GM12874 (cell line): ENCODE results near the gene LDHA.

ENCODE experiments used
- CTCF ChIP-seq: IDR thresholded peaks from 2 replicates; pipeline ENCODE4 v1.5.1; 2011; ENCODE audit warnings: low read depth, mild to moderate bottlenecking, control low read depth, low read length, moderate library complexity; ENCODE audit not compliant: insufficient read depth

LDHA gene

GRCh38 chr11:18420067-18420466 lies 25.7 kb downstream of the LDHA start:
- no peak for TF ChIP-seq CTCF

DNA sequence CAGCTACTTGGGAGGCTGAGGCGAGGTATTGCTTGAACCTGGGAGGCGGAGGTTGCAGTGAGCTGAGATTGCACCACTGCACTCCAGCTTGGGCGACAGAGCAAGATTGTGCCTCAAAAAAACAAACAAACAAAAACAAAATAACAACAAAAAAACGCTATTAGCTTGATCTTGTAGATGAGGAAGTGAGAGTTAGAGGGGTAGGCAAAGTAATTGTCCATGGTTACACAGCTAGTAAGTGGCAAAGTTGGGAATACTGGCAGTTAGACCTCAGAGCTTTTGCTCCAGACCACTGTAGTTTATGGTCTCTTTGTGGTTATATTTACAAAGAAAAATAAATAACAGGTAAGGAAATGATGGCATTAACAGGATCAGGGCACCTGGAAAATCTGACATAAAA lies 32.9 kb downstream of the LDHA start:
- no peak for TF ChIP-seq CTCF

DNA sequence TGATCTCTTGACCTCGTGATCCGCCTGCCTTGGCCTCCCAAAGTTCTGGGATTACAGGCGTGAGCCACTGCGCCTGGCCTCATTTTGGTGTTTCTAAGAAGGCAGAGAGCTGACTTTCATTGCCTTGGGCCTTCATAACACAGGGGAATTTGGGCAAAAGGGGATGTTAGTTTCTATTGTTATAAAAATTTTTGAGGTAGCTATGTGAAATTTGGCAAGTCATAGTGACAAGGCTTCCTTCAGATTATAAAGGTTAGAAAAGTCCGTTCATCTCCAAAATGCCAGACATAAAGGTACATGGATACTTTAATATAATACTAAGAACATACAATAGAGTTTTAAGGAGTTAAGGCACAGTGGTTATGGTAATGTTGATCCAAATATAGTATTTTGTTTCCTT lies 35.0 kb downstream of the LDHA start:
- TF ChIP-seq CTCF = no peak

- no peak for TF ChIP-seq CTCF
Observed at GRCh38 chr11:18438691-18439090, 44.3 kb downstream of the LDHA start.

DNA sequence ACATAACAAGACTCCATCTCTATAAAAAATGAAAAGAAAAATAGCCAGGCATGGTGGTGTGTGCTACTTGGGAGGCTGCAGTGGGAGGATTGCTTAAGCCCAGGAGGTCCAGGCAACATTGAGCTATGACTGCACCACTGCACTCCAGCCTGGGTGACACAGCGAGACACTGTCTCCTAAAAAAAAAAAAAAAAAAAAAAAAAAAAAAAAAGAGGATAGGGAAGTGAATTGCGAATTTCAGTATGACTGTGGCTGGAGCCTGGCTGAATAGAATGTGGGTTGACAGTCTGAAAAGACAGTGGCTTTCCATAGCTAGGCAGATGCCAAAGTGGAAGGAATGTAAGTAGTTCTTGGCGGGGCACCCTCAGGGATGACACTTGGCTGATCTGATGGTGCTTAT lies 54.9 kb downstream of the LDHA start:
- no peak for TF ChIP-seq CTCF

DNA sequence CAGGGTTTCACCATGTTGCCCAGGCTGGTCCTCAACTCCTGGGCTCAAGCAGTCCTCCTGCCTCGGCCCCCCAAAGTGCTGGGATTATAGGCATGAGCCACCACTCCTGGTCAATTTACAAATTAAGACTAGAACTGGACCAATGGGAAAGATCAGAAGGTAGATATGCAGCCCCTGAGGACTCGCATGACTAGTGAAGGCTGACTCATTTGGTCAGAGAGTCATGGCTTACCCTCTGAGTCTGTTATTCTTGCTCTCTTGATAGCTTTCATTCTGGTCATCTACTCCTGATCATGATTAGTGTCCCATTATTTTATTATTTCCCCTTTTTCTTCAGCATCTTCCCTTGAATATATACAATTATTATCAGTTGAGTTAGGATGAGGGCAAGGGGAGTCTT lies 58.6 kb downstream of the LDHA start:
- TF ChIP-seq CTCF = no peak

DNA sequence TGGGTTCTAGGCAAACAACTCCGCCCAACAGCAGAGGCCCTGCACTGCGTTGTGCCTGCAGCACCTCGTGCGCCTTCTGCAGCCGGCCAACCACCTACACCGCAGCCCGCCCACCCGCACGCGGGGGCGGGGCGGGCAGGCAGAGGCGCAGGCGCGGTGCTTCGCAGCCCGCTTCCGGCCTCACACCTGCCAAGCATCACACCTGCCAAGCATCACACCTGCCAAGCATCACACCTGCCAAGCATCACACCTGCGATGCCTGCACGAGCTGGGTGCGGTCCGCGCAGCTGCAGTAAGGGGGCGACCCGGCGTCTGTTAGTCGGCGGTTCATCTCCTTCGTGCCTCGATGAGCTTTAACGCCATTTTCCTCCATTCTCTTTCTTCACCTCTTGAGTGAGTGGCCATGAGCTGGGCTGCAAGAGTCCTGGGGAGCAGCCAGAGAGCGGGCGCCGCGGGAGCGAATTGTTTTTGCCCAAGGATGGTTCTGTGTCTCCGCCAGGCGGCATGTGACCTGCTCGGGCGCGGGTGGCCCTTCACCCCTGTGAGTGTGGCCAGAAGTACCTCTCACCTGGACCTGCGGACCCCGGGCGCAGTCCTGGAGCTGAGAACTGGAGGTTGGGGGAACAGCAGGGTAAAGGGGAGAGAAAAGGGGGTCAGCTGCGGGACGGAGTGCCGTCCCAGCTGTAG lies 61.5 kb downstream of the LDHA start, which contains the start of gene LDHAL6A:
LDHAL6A (plus strand) TSS at position 171 of the 687 bp plus-strand sequence. CDS start 825 bp downstream, outside the sequence.
- TF ChIP-seq CTCF = no peak
